ENCODE data around the gene MRPS34.

MRPS34 gene

DNA sequence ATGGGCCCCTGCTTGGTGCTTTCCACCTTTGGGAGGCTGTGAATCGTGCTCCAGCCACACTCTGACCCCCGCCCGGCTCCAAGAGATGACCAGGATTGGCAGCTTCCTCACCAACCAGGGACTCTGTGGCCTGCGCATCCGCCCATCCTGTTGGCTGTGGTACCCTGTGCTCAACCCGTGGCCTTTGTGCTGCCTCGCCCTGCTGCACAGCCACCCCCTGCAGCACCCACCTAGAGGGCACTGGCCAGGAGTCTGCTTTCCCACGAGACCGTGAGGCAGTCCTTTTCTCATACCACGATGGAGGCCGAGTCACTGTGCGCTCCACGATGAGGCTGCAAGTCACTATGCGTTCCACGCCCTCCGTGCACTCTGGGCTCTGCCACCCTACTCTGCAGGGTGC lies 21.0 kb downstream of the MRPS34 start:
- Histone ChIP-seq H3K36me3 (ENCODE audit: insufficient read depth, low read length) (peaks cover 54% of the 10 kb centered on the region), H3K4me1 (ENCODE audit: insufficient read depth, low read length) (no peaks in the 10 kb centered on the region), H3K9me3 (ENCODE audit: low read length) (no peaks in the 10 kb centered on the region), H3K27ac (ENCODE audit: low read depth, low read length) (no peak overlapping the region), H3K27me3 (ENCODE audit: control insufficient read depth in 1 of 2, insufficient read depth in 2 of 2, low read length in 2 of 2) (no peaks in the 10 kb centered on the region), H3K9ac (ENCODE audit: low read length) (no peak overlapping the region), H3K4me3 (ENCODE audit: low read depth in 1 of 2, low read length in 2 of 2) (no peak overlapping the region)

DNA sequence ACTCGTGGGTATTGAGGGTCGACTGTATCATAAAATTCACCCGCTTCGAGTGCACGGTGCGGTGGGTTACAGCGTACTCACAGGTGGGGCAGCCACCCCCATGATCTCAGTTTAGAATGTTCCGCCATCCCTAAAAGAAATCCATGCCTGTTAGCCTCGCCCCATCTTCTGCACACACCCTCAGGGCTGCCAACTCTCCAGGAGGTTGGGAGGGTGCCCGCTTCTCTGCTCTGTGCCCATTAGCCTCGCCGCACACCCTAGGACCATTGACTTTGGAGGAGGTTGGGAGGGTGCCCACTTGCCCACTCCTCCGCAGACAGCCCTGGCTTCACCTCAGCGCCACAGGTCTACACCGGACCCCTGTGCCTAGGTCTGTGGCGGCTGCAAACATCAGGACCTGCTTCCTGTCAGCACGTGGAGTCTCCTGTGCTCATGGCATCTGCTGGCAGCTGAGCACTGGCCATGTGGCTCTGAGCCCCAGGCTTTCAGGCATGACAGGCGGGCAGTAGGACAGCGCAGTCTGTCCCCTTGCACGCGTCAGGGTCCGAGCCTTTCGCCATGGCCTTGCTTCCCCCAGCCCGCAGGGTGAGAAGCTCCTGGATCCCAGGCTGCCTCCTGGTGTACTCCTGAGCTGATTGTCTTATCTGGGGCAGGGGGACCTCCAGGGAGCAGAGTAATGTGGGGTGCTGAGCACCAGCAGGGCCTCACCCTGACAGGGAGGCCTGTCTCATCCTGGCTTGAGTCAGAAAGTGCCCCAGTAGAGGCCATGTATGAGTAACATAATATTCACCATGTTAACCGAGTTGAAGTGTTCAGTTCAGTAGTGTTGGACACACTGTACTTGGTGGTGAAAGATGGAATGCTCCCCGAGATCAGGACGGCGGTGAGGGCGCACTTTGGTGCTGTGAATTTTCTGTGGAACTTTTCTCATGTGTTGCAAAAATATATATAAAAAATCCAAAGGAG lies 23.5 kb downstream of the MRPS34 start:
- no peaks in the 10 kb centered on the region for H3K4me1 ChIP-seq (ENCODE audit: insufficient read depth, low read length)
- no peak overlapping the region for H3K27ac ChIP-seq (ENCODE audit: low read depth, low read length)
- no peak overlapping the region for H3K4me3 ChIP-seq (ENCODE audit: low read depth in 1 of 2, low read length in 2 of 2)
- peaks cover 54% of the 10 kb centered on the region for H3K36me3 ChIP-seq (ENCODE audit: insufficient read depth, low read length)
- no peaks in the 10 kb centered on the region for H3K9me3 ChIP-seq (ENCODE audit: low read length)
- no peak overlapping the region for H3K9ac ChIP-seq (ENCODE audit: low read length)
- no peaks in the 10 kb centered on the region for H3K27me3 ChIP-seq (ENCODE audit: control insufficient read depth in 1 of 2, insufficient read depth in 2 of 2, low read length in 2 of 2)

DNA sequence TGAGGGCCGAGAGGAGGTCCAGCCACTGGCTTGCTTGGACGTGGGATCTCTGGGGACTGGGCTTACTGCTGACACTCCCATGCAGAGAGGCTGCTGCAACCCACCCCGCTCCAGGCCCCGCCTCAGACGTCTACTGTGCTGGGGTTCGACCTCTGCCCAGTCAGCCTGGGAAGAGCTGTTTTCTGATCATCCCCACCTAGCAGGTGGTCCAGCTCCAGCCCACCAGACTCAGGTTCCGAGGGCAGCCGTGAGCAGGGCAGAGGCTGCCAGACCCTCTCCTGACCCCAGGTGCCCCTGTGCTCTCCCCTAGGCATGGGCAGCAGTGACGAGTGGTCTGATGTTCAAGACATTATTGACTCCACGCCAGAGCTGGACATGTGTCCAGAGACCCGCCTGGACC lies 25.0 kb downstream of the MRPS34 start:
- peaks cover 66% of the 10 kb centered on the region for H3K36me3 ChIP-seq (ENCODE audit: insufficient read depth, low read length)
- H3K4me3 ChIP-seq (ENCODE audit: low read depth in 1 of 2, low read length in 2 of 2) = no peak overlapping the region
- H3K27ac ChIP-seq (ENCODE audit: low read depth, low read length) = no peak overlapping the region
- H3K4me1 ChIP-seq (ENCODE audit: insufficient read depth, low read length) = no peaks in the 10 kb centered on the region
- H3K9ac ChIP-seq (ENCODE audit: low read length) = no peak overlapping the region
- H3K27me3 ChIP-seq (ENCODE audit: control insufficient read depth in 1 of 2, insufficient read depth in 2 of 2, low read length in 2 of 2) = no peaks in the 10 kb centered on the region
- H3K9me3 ChIP-seq (ENCODE audit: low read length) = no peaks in the 10 kb centered on the region

DNA sequence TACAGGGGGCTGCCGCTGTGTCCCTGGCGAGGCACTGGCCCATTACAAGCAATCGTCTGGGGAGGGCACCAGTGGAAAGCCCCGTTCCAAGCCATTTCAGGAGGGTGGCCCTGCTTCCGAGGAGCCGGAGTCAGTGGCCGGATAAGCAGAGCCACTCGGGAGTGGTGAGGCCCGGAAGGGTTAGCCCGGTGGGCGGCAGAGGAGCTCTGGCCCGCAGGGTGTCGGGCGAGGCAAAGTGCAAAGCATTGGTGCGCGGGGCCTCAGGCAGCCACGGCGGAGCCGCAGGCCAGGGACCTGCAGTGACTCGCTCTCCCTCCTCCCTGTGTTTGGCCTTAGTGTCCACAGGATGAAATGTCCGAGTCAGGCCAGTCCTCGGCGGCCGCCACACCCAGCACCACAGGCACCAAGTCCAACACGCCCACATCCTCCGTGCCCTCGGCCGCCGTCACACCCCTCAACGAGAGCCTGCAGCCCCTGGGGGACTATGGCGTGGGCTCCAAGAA lies 26.2 kb downstream of the MRPS34 start:
- Histone ChIP-seq H3K4me1 (ENCODE audit: insufficient read depth, low read length) (no peaks in the 10 kb centered on the region), H3K27ac (ENCODE audit: low read depth, low read length) (no peak overlapping the region), H3K27me3 (ENCODE audit: control insufficient read depth in 1 of 2, insufficient read depth in 2 of 2, low read length in 2 of 2) (no peaks in the 10 kb centered on the region), H3K36me3 (ENCODE audit: insufficient read depth, low read length) (peaks cover 54% of the 10 kb centered on the region), H3K4me3 (ENCODE audit: low read depth in 1 of 2, low read length in 2 of 2) (no peak overlapping the region), H3K9me3 (ENCODE audit: low read length) (no peaks in the 10 kb centered on the region), H3K9ac (ENCODE audit: low read length) (no peak overlapping the region)

DNA sequence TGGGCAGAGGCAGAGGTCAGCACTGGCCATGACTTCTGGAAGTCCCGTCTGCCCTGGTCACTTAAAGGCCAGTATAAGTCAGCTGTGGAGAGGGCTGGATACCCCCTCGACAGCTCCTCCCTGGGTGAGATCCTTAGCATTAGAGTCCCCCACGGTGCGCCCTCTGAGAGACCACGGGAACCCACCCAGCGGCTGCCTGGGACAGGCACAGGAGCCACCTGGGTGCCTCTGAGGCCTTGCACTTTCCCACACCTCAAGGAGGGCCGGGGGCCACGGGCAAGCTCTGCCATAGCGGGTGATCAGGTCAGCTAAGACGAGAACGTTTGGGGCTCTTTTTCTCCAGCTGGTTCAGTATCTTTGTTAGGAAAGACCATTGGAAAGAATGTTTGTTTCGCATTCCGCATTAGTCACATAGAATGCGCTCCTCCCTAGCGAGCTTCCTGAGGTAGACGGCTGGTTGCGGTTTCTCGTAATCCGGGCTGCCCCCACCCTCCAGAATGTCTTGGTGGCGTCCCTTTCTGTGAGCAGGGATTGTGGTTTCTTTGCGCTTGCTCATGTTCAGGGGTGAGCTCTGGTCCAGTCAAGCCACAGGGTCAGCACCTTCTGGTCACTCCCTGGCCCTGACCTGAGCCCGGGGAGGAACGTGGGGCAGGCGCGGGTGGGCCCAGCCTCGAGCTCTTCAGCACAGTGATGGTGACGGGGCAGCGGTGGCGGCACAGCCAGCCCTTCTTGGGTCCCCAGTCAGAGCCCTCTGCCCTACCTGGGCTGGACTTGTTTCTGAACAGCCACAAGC lies 26.8 kb downstream of the MRPS34 start:
- Histone ChIP-seq H3K27me3 (ENCODE audit: control insufficient read depth in 1 of 2, insufficient read depth in 2 of 2, low read length in 2 of 2) (no peaks in the 10 kb centered on the region), H3K4me3 (ENCODE audit: low read depth in 1 of 2, low read length in 2 of 2) (no peak overlapping the region), H3K9me3 (ENCODE audit: low read length) (no peaks in the 10 kb centered on the region), H3K36me3 (ENCODE audit: insufficient read depth, low read length) (peaks cover 49% of the 10 kb centered on the region), H3K27ac (ENCODE audit: low read depth, low read length) (no peak overlapping the region), H3K9ac (ENCODE audit: low read length) (no peak overlapping the region), H3K4me1 (ENCODE audit: insufficient read depth, low read length) (no peaks in the 10 kb centered on the region)

DNA sequence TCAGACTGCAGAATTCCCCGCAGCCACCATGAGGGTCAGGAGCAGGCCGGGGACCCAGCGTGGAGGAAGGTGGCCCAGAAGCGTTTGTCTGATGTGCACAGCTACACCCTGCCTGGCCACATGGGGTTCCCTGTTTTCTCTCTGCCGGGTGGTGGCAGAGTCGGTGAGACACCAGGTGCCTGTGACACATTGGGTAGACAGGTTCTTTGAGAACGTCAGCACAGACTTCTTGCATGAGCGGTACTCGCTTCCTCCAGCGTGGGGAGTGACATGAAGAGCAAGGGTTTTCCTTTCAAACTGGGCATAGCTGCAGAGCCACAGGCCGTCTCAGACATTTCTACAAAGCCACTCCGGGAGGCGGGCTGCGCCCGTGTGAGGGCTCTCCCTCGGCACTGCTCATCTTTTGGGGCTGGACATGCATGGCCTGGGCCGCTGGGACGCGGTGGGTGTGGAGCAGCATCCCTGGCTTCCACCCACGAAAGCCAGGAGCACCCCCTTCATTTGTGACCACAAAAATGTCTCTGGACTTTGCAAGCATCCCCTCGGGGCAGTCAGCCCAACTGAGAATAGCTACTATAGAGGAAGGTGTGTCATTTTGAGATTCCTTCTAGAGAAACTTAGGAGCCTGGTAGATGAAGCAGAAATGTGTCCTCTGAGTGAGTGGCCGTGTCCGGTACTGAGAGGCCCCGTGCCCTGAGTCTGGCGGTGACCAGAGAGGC lies 27.6 kb downstream of the MRPS34 start:
- Histone ChIP-seq H3K9me3 (ENCODE audit: low read length) (no peaks in the 10 kb centered on the region), H3K36me3 (ENCODE audit: insufficient read depth, low read length) (peaks cover 49% of the 10 kb centered on the region), H3K9ac (ENCODE audit: low read length) (no peak overlapping the region), H3K27ac (ENCODE audit: low read depth, low read length) (no peak overlapping the region), H3K4me1 (ENCODE audit: insufficient read depth, low read length) (no peaks in the 10 kb centered on the region), H3K4me3 (ENCODE audit: low read depth in 1 of 2, low read length in 2 of 2) (no peak overlapping the region), H3K27me3 (ENCODE audit: control insufficient read depth in 1 of 2, insufficient read depth in 2 of 2, low read length in 2 of 2) (no peaks in the 10 kb centered on the region)

DNA sequence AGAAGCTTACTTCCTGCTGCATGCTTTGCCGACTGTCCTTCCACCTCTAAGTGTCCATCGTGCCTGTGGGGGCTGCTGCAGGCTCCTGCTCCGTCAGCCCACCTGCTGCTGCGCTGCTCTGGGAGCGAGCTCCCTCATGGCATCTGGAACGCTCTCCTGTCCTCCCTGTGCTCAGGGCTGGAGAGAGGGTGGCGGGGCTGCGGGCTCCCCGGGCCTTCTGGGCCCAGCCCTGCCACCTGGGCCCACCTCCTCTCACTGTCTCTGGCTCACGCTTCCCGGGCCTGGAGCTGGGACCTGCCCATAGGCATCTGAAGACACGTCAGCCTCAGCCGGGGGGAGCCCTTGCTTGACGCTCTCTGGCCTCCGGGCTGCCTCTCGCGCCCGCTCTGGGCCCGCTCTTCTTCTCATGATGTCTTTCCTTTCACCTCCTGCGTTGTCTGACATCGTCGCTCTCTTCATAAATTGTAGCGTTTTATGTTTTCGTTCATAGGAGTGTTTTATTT lies 28.5 kb downstream of the MRPS34 start:
- H3K36me3 ChIP-seq (ENCODE audit: insufficient read depth, low read length) = peaks cover 44% of the 10 kb centered on the region
- H3K4me1 ChIP-seq (ENCODE audit: insufficient read depth, low read length) = no peaks in the 10 kb centered on the region
- H3K9me3 ChIP-seq (ENCODE audit: low read length) = no peaks in the 10 kb centered on the region
- H3K27ac ChIP-seq (ENCODE audit: low read depth, low read length) = no peak overlapping the region
- no peak overlapping the region for H3K4me3 ChIP-seq (ENCODE audit: low read depth in 1 of 2, low read length in 2 of 2)
- H3K9ac ChIP-seq (ENCODE audit: low read length) = no peak overlapping the region
- no peaks in the 10 kb centered on the region for H3K27me3 ChIP-seq (ENCODE audit: control insufficient read depth in 1 of 2, insufficient read depth in 2 of 2, low read length in 2 of 2)

DNA sequence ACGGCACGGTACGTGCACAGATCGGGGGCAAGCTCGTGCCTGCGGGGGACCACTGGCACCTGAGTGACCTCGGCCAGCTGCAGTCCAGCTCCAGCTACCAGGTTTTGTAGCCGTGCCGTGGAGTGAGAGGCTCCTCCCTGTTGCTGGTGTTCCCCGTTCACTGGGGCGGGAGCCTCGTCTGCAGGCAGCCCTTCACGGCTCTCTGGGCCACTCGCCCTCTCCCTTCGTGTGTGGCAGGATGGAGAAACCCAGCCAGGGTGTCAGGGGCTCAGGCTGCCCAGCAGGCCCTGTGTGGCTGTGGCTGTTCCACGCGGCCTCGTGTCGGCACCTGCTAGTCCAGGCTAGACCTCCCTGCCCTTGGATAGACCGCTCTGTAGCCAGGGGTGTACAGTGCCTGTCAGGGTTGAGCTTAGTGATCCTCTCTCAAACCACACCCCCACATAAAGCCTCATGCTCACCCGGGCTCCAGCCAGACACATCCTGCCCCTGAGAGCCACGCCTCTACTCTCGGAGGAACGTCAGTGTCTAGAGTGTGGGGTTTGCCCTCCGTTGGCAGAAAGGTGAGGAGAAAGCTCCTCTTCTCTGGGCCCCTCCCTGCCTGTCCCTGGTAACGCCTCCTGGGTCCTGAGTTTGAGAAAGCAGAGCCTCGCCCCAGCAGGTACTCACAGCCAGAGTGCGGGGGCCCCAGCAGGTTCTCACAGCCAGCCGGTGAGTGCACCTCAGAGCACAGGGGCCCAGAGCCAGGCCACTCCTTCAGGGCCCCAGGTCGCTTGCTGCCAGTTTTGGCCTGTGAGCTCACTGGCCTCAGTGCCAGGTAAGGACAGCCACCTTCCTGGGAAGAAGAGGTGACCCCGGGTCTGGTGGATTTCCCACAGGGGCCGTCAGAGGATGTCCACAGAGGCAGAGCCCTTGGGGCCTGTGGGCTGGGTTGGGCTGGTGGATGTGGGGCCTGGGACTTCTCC lies 29.3 kb downstream of the MRPS34 start:
- H3K4me3 ChIP-seq (ENCODE audit: low read depth in 1 of 2, low read length in 2 of 2) = no peak overlapping the region
- H3K4me1 ChIP-seq (ENCODE audit: insufficient read depth, low read length) = no peaks in the 10 kb centered on the region
- no peak overlapping the region for H3K9ac ChIP-seq (ENCODE audit: low read length)
- H3K9me3 ChIP-seq (ENCODE audit: low read length) = no peaks in the 10 kb centered on the region
- H3K27ac ChIP-seq (ENCODE audit: low read depth, low read length) = no peak overlapping the region
- H3K36me3 ChIP-seq (ENCODE audit: insufficient read depth, low read length) = peaks cover 37% of the 10 kb centered on the region
- no peaks in the 10 kb centered on the region for H3K27me3 ChIP-seq (ENCODE audit: control insufficient read depth in 1 of 2, insufficient read depth in 2 of 2, low read length in 2 of 2)

DNA sequence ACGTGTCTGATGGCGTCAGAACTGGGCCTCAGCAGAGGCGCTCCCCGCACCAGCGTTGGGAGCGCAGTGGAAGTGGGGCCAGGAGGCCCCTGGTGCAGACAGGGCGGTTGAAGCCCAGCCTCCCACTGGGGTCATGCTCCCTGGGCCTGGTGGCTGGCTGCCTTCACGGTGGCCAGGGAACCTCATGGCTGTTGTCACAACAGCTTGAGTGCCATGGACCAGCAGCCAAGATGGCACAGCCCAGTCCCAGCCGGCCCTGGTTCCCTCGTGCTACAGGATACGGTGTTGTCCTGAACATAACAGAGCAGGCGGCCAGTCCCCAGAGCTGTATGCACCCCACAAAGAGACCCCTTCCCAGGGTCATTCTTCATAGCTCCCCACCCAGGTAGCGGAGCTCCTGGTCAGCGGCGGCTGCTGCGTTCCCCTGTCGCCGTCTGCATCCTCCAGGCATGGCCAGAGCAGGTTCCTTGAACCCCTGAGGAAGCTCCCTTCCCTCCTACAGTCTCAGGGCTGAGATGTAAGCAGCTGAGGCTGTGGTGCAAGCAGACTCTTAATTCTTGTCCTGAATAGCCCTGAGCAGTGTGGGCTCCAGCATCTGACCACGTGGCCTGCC lies 31.3 kb downstream of the MRPS34 start:
- H3K27ac ChIP-seq (ENCODE audit: low read depth, low read length) = no peak overlapping the region
- H3K27me3 ChIP-seq (ENCODE audit: control insufficient read depth in 1 of 2, insufficient read depth in 2 of 2, low read length in 2 of 2) = no peaks in the 10 kb centered on the region
- no peaks in the 10 kb centered on the region for H3K9me3 ChIP-seq (ENCODE audit: low read length)
- H3K36me3 ChIP-seq (ENCODE audit: insufficient read depth, low read length) = peaks cover 19% of the 10 kb centered on the region
- no peak overlapping the region for H3K4me3 ChIP-seq (ENCODE audit: low read depth in 1 of 2, low read length in 2 of 2)
- no peaks in the 10 kb centered on the region for H3K4me1 ChIP-seq (ENCODE audit: insufficient read depth, low read length)
- no peak overlapping the region for H3K9ac ChIP-seq (ENCODE audit: low read length)
